Measurements from ENCODE around the gene DCAF8L2. TPM values are rescaled to one million over a fixed set of nuclear protein-coding genes. Genes with fewer than 3 reads are reported as not detected.

Gene DCAF8L2
- total and polyA plus RNA-seq, 10 of the 15 experiments (the other 5 are each of a cell fraction or from before 2014, with no cell fraction given) = not detected

DNA sequence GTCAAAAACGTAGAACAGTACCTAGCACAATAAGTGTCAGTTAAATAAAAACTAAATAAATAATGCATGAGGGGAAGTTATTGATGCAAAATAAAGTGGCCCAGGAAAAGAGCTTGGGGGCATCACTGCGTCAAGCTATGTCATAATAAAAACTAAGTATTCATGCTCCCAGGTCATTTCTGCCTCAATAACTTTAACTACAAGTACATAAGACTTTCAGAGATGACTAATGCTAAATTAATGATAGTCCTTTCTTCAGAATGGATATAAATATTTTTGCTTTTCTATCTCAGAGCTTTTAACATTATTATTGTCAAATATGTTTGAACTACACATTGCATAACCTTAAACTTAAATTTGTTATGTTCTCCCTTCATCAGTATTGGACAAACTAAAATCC is 125.5 kb downstream of the DCAF8L2 start (continued):
- no peak for TF ChIP-seq POLR2AphosphoS2 (IDR thresholded peaks at IDR 0.05; ENCODE audit: low read depth, low read length)
- no peak for TF ChIP-seq STAT3 (IDR thresholded peaks at IDR 0.05; ENCODE audit: low read depth, low read length)
- TF ChIP-seq JUND (IDR thresholded peaks at IDR 0.05; ENCODE audit: low read depth, low read length) = no peak
- TF ChIP-seq NFYB (IDR thresholded peaks at IDR 0.05; ENCODE audit: insufficient read depth, low read depth, low read length) = no peak
- no peak for TF ChIP-seq CREM (IDR thresholded peaks at IDR 0.05; ENCODE audit: low read depth)
- TF ChIP-seq ZNF384 (IDR thresholded peaks at IDR 0.05; ENCODE audit: borderline replicate concordance, low read depth, low read length) = no peak
- TF ChIP-seq RAD51 (IDR thresholded peaks at IDR 0.05) = no peak
- no peak for TF ChIP-seq NR2F1 (conservative IDR thresholded peaks at IDR 0.05)
- no peak for TF ChIP-seq RUNX3 (IDR thresholded peaks at IDR 0.05; ENCODE audit: low read length)
- no peak for TF ChIP-seq SMC3 (IDR thresholded peaks at IDR 0.05; ENCODE audit: borderline replicate concordance, low read length)

DNA sequence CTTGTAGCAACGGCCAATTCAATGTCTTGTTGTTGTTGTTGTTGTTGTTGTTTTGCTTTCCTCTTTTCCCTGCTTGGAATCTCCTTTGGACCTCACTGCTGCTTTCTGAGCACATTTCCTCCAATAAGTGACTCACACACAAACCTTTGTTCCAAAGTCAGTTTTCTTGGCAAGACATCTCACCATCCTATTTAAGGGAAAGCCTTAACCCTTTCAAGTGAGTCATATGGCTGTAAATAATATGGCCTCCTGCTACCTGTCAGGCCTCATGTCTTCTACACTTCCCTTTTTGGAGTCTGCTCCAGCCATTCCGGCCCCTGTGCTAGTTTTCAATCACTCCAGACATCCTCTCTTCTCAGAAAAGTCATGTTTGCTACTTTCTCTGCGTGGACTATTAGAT is 138.1 kb downstream of the DCAF8L2 start:
- DNase-seq (ENCODE audit: low read depth, low spot score) (no peak), FAIRE-seq (no peak), ATAC-seq (no peak)
- Histone ChIP-seq H3K4me3 (no peak overlapping the region), H2AFZ (ENCODE audit: control insufficient read depth, low read depth, low read length) (no peak overlapping the region), H3K9ac (ENCODE audit: control insufficient read depth, insufficient read depth, low read length) (no peak overlapping the region), H3K79me2 (ENCODE audit: control insufficient read depth, insufficient read depth, low read length) (no peaks in the 10 kb centered on the region), H3K36me3 (ENCODE audit: control insufficient read depth in 2 of 2, insufficient read depth in 2 of 2, low read length in 1 of 2) (no peaks in the 10 kb centered on the region), H3K9me3 (replicated peaks; ENCODE audit: control insufficient read depth, insufficient read depth, low read length) (no peaks in the 10 kb centered on the region), H3K4me1 (ENCODE audit: control insufficient read depth, insufficient read depth, low read length) (no peaks in the 10 kb centered on the region), H3K27me3 (replicated peaks in 1 of 2; ENCODE audit: control insufficient read depth in 2 of 2, insufficient read depth in 2 of 2, low read length in 1 of 2) (no peaks in the 10 kb centered on the region), H4K20me1 (ENCODE audit: control insufficient read depth, insufficient read depth) (no peaks in the 10 kb centered on the region), H3K27ac (ENCODE audit: control insufficient read depth, insufficient read depth) (no peak overlapping the region), H3K4me2 (ENCODE audit: control insufficient read depth, insufficient read depth) (no peak overlapping the region)
- WGBS (ENCODE audit: insufficient coverage, insufficient replicate concordance, low lambda C conversion rate, missing lambda C conversion rate) = 2% methylated on average over 3 of the region's 3 CpGs
- intact Hi-C loops (cut with micrococcal nuclease; ENCODE audit: unreplicated experiment) = no loop called here
- BruUV-seq (replicated peaks) = no TSS peak
- RAD21 ChIA-PET (ENCODE audit: unreplicated experiment) = no interaction called here
- POLR2A ChIA-PET = no interaction called here
- no peak for TF ChIP-seq FOS (IDR thresholded peaks at IDR 0.05; ENCODE audit: borderline replicate concordance, extremely low read depth, insufficient read length)
- no peak for TF ChIP-seq EGR1 (IDR thresholded peaks at IDR 0.05; ENCODE audit: borderline replicate concordance in 1 of 2, low read depth in 2 of 2, low read length in 2 of 2)
- TF ChIP-seq ZNF207 (IDR thresholded peaks at IDR 0.05; ENCODE audit: borderline replicate concordance) = no peak
- TF ChIP-seq IKZF1 (conservative IDR thresholded peaks at IDR 0.05) = no peak
- TF ChIP-seq, protein P1, sequence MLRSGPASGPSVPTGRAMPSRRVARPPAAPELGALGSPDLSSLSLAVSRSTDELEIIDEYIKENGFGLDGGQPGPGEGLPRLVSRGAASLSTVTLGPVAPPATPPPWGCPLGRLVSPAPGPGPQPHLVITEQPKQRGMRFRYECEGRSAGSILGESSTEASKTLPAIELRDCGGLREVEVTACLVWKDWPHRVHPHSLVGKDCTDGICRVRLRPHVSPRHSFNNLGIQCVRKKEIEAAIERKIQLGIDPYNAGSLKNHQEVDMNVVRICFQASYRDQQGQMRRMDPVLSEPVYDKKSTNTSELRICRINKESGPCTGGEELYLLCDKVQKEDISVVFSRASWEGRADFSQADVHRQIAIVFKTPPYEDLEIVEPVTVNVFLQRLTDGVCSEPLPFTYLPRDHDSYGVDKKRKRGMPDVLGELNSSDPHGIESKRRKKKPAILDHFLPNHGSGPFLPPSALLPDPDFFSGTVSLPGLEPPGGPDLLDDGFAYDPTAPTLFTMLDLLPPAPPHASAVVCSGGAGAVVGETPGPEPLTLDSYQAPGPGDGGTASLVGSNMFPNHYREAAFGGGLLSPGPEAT (IDR thresholded peaks at IDR 0.05; ENCODE audit: low read depth) = no peak
- TF ChIP-seq CHD2 (IDR thresholded peaks at IDR 0.05; ENCODE audit: borderline replicate concordance, low read depth, low read length) = no peak
- TF ChIP-seq, protein P2, sequence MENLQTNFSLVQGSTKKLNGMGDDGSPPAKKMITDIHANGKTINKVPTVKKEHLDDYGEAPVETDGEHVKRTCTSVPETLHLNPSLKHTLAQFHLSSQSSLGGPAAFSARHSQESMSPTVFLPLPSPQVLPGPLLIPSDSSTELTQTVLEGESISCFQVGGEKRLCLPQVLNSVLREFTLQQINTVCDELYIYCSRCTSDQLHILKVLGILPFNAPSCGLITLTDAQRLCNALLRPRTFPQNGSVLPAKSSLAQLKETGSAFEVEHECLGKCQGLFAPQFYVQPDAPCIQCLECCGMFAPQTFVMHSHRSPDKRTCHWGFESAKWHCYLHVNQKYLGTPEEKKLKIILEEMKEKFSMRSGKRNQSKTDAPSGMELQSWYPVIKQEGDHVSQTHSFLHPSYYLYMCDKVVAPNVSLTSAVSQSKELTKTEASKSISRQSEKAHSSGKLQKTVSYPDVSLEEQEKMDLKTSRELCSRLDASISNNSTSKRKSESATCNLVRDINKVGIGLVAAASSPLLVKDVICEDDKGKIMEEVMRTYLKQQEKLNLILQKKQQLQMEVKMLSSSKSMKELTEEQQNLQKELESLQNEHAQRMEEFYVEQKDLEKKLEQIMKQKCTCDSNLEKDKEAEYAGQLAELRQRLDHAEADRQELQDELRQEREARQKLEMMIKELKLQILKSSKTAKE (IDR thresholded peaks at IDR 0.05; ENCODE audit: low read depth, poor library complexity, severe bottlenecking) = no peak
- no peak for TF ChIP-seq ATF7 (IDR thresholded peaks at IDR 0.05; ENCODE audit: low read depth)
- no peak for TF ChIP-seq RAD21 (IDR thresholded peaks at IDR 0.05; ENCODE audit: insufficient read depth, low read depth, low read length)
- CTCF ChIA-PET = no interaction called here
- in situ Hi-C loops (cut with MboI) = no loop called here
- SMC1A ChIA-PET (ENCODE audit: uncharacterized antibody, unreplicated experiment) = no interaction called here

Data from GM12878 (cell line).